H1 (cell line): ENCODE measurements around the gene DAP. TPM values are rescaled to one million over a fixed set of nuclear protein-coding genes. Genes with fewer than 3 reads are reported as not detected.

Experiments used
- CTCF ChIA-PET: fragments of 300-600 bp; sonication (Branson Sonifier 250); formaldehyde crosslinking; loops from one replicate; lab custom pipeline; 2021; ENCODE audit not compliant: partially characterized antibody; lab: Charles Lee
- POLR2A ChIA-PET: fragments of 300-600 bp; sonication (Branson Sonifier 250); formaldehyde crosslinking; loops from one replicate; lab custom pipeline; 2021; ENCODE audit warnings: inconsistent platforms; ENCODE audit not compliant: partially characterized antibody; lab: Charles Lee
- DNase-seq, 2 experiments: peaks; one replicate each; pipeline versions ENCODE4 v3.0.0 to v3.0.0-alpha.2; 2010 to 2022; ENCODE audit warnings: low spot score in 2 of 2, low read depth in 1 of 2, mixed read lengths in 1 of 2
- FAIRE-seq: peaks from 2 replicates; lab custom pipeline; 2011; peaks lifted over from hg19 to GRCh38; lab: Jason Lieb, UNC
- H2AFZ ChIP-seq: 2 replicates; pipeline ENCODE4 v1.8.1; 2012; ENCODE audit warnings: low read length, inconsistent platforms
- H2AK5ac ChIP-seq: 2 replicates; pipeline ENCODE4 v1.6.1; 2013; ENCODE audit warnings: low read depth, low read length
- H2BK120ac ChIP-seq: replicated peaks from 2 replicates; pipeline ENCODE3; 2013; ENCODE audit warnings: low read depth, low read length, inconsistent platforms
- H2BK12ac ChIP-seq: 2 replicates; pipeline ENCODE4 v1.6.1; 2013; ENCODE audit warnings: low read depth, low read length
- H2BK15ac ChIP-seq: 2 replicates; pipeline ENCODE4 v1.6.1; 2013; ENCODE audit warnings: low read length
- H2BK20ac ChIP-seq: 2 replicates; pipeline ENCODE4 v1.6.1; 2013; ENCODE audit warnings: low read length
- H2BK5ac ChIP-seq: 2 replicates; pipeline ENCODE4 v1.6.1; 2013; ENCODE audit warnings: low read depth, low read length
- H3K14ac ChIP-seq: 2 replicates; pipeline ENCODE4 v1.6.1; 2013; ENCODE audit warnings: inconsistent platforms; ENCODE audit not compliant: insufficient read length
- H3K18ac ChIP-seq: 2 replicates; pipeline ENCODE4 v1.6.1; 2013; ENCODE audit warnings: low read length; ENCODE audit errors: extremely low read depth
- H3K23ac ChIP-seq: 2 replicates; pipeline ENCODE4 v1.6.1; 2013; ENCODE audit warnings: inconsistent platforms; ENCODE audit not compliant: insufficient read length
- H3K23me2 ChIP-seq: 2 replicates; pipeline ENCODE4 v1.6.1; 2013; ENCODE audit warnings: low read depth, low read length
- H3K27ac ChIP-seq: 2 replicates; pipeline ENCODE4 v1.6.1; 2011; ENCODE audit warnings: low read depth, low read length, inconsistent platforms
- H3K27me3 ChIP-seq, 4 experiments: replicated peaks in 1 of 4; 1 replicate in 1 of 4; 2 replicates in 3 of 4; pipeline versions ENCODE4 v1.6.1 to v1.8.1; 2011 to 2013; ENCODE audit warnings: low read length in 3 of 4, mild to moderate bottlenecking in 3 of 4, inconsistent platforms in 2 of 4, mixed read lengths in 2 of 4, moderate library complexity in 1 of 4; ENCODE audit not compliant: control insufficient read depth in 3 of 4, insufficient read depth in 3 of 4; ENCODE audit errors: extremely low read depth in 1 of 4
- H3K36me3 ChIP-seq, 4 experiments: 2 replicates each; pipeline versions ENCODE4 v1.6.1 to v1.8.1; 2011 to 2013; ENCODE audit warnings: mild to moderate bottlenecking in 4 of 4, low read length in 3 of 4, moderate library complexity in 2 of 4, control low read depth in 1 of 4, inconsistent platforms in 1 of 4; ENCODE audit not compliant: insufficient read depth in 4 of 4, control insufficient read depth in 2 of 4
- H3K4ac ChIP-seq: replicated peaks from 2 replicates; pipeline ENCODE3; 2013; ENCODE audit warnings: low read length, low read depth, mixed read lengths, inconsistent platforms; ENCODE audit not compliant: insufficient read length
- H3K4me1 ChIP-seq, 4 experiments: replicated peaks in 1 of 4; 1 replicate in 1 of 4; 2 replicates in 3 of 4; pipeline versions ENCODE4 v1.6.1 to v1.8.1; 2011 to 2013; ENCODE audit warnings: low read length in 3 of 4, inconsistent platforms in 2 of 4, mixed read lengths in 1 of 4; ENCODE audit not compliant: insufficient read depth in 4 of 4, control insufficient read depth in 3 of 4
- H3K4me2 ChIP-seq, 2 experiments: 2 replicates each; pipeline versions ENCODE4 v1.6.1 to v1.8.1; 2011 to 2013; ENCODE audit warnings: low read depth in 2 of 2, low read length in 2 of 2, control low read depth in 1 of 2, inconsistent platforms in 1 of 2, mild to moderate bottlenecking in 1 of 2; ENCODE audit not compliant: insufficient read depth in 1 of 2
- H3K4me3 ChIP-seq, 4 experiments: fragments of 200-600, 300-600 bp in 1 of 4; sonication (generic), shearing (Covaris generic), sonication (Bioruptor Twin) in 1 of 4; 2 replicates each; pipeline versions ENCODE4 v1.5.1 to v1.8.1; 2011 to 2016; ENCODE audit warnings: low read length in 4 of 4, low read depth in 3 of 4, control low read depth in 2 of 4, inconsistent platforms in 2 of 4, mild to moderate bottlenecking in 2 of 4, mixed read lengths in 1 of 4, moderate library complexity in 1 of 4; ENCODE audit not compliant: insufficient read depth in 2 of 4; ENCODE audit errors: extremely low read depth in 1 of 4
- H3K56ac ChIP-seq: replicated peaks from 2 replicates; pipeline ENCODE3; 2013; ENCODE audit warnings: low read depth, mild to moderate bottlenecking, mixed read lengths, low read length, inconsistent platforms; ENCODE audit not compliant: insufficient read length
- H3K79me1 ChIP-seq: 2 replicates; pipeline ENCODE4 v1.6.1; 2013; ENCODE audit warnings: low read depth, low read length, control low read depth
- H3K79me2 ChIP-seq, 2 experiments: 2 replicates each; pipeline versions ENCODE4 v1.6.1 to v1.8.1; 2012 to 2013; ENCODE audit warnings: low read length in 2 of 2, mild to moderate bottlenecking in 2 of 2, inconsistent platforms in 1 of 2; ENCODE audit not compliant: insufficient read depth in 2 of 2, control insufficient read depth in 1 of 2
- H3K9ac ChIP-seq, 4 experiments: replicated peaks in 1 of 4; 1 replicate in 1 of 4; 2 replicates in 3 of 4; pipeline versions ENCODE4 v1.6.1 to v1.8.1; 2011 to 2013; ENCODE audit warnings: low read depth in 3 of 4, low read length in 3 of 4, control low read depth in 2 of 4, mild to moderate bottlenecking in 2 of 4, moderate library complexity in 2 of 4, inconsistent platforms in 1 of 4; ENCODE audit errors: extremely low read depth in 1 of 4
- H3K9me3 ChIP-seq, 2 experiments: 2 replicates each; pipeline versions ENCODE4 v1.6.1 to v1.8.1; 2012 to 2013; ENCODE audit warnings: mild to moderate bottlenecking in 2 of 2, moderate library complexity in 2 of 2, control low read depth in 1 of 2, inconsistent platforms in 1 of 2, low read depth in 1 of 2, low read length in 1 of 2, mixed read lengths in 1 of 2; ENCODE audit not compliant: insufficient read depth in 2 of 2
- H4K20me1 ChIP-seq, 2 experiments: replicated peaks in 1 of 2; 2 replicates each; pipeline versions ENCODE3 to v1.8.1; 2011 to 2013; ENCODE audit warnings: inconsistent platforms in 2 of 2, low read length in 2 of 2, mild to moderate bottlenecking in 1 of 2; ENCODE audit not compliant: insufficient read depth in 2 of 2, control insufficient read depth in 1 of 2
- H4K5ac ChIP-seq: 2 replicates; pipeline ENCODE4 v1.6.1; 2013; ENCODE audit warnings: low read length, low read depth, mixed read lengths, inconsistent platforms; ENCODE audit not compliant: insufficient read length
- H4K8ac ChIP-seq: 2 replicates; pipeline ENCODE4 v1.8.0; 2013; ENCODE audit warnings: mild to moderate bottlenecking, moderate library complexity, low read length, inconsistent platforms; ENCODE audit not compliant: insufficient read depth; ENCODE audit errors: extremely low read depth
- H4K91ac ChIP-seq: replicated peaks from 2 replicates; pipeline ENCODE3; 2013; ENCODE audit warnings: low read length, mixed read lengths, inconsistent platforms; ENCODE audit not compliant: insufficient read length
- YY1 ChIP-seq: IDR thresholded peaks from 2 replicates; pipeline ENCODE4 v1.6.1; 2011; ENCODE audit warnings: low read depth, mild to moderate bottlenecking, low read length
- WGBS, 2 experiments: shearing (Covaris generic) in 1 of 2; methylation state at CpG; one replicate each; pipeline versions ENCODE4 v1.1.6 to v1.1.7; 2013 to 2015; ENCODE audit warnings: low lambda C conversion rate in 2 of 2, mixed read lengths in 2 of 2, inconsistent platforms in 1 of 2, low coverage in 1 of 2, missing lambda C conversion rate in 1 of 2; ENCODE audit not compliant: insufficient replicate concordance in 2 of 2, insufficient coverage in 1 of 2, insufficient read length in 1 of 2; ENCODE audit errors: extremely low coverage in 1 of 2, missing lambda C conversion rate in 1 of 2; 5-methylcytosine and 5-hydroxymethylcytosine counted together
- polyA plus RNA-seq, 7 experiments: library from polyadenylated mRNA; depleted of rRNA in 3 of 7; stranded (reverse) in 5 of 7; unstranded in 2 of 7; fragments of >200 nt in 5 of 7; fragments of 200-250 nt in 2 of 7; gene quantifications; 1 replicate in 5 of 7; 2 replicates in 1 of 7; 4 replicates in 1 of 7; pipeline versions ENCODE4 v1.2.1 to v1.2.3, GENCODE V29; 2011 to 2013; ENCODE audit warnings: missing spikeins in 2 of 7, mixed read lengths in 2 of 7
- total RNA-seq: library from RNA; stranded (reverse); fragmentation: NEBNext Ultra II Directional; extraction: Animal tissue kit (Norgen Biotek cat#: 25700); gene quantifications from 2 replicates; pipeline ENCODE4 v1.2.1, GENCODE V29; 2021
- TF ChIP-seq, protein P1 (sequence below), 3 experiments: IDR thresholded peaks; 1 replicate in 2 of 3; 2 replicates in 1 of 3; pipeline versions ENCODE4 v1.5.1 to v1.6.1; 2011; ENCODE audit warnings: low read length in 3 of 3, mild to moderate bottlenecking in 3 of 3, inconsistent platforms in 2 of 3, low read depth in 1 of 3, moderate library complexity in 1 of 3; ENCODE audit not compliant: insufficient read depth in 1 of 3; ENCODE audit errors: control extremely low read depth in 1 of 3

Gene DAP
- total and polyA plus RNA-seq, 2 of the 8 experiments (the other 6 are each of a cell fraction or from before 2014, with no cell fraction given): 26.2 to 44.4 TPM

- no peak for FAIRE-seq
- DNase-seq: no peak
- no peaks in the 10 kb centered on the region; the same call in 1 of the 2 replicates for H3K79me1 ChIP-seq
- H3K9me3 ChIP-seq: peaks cover 2 to 6% of the 10 kb centered on the region in 2 experiments; a peak in 1 of 4 replicates
- no peak overlapping the region for H2BK5ac ChIP-seq
- H3K4me3 ChIP-seq: no peak overlapping the region
- TF ChIP-seq, protein P1, sequence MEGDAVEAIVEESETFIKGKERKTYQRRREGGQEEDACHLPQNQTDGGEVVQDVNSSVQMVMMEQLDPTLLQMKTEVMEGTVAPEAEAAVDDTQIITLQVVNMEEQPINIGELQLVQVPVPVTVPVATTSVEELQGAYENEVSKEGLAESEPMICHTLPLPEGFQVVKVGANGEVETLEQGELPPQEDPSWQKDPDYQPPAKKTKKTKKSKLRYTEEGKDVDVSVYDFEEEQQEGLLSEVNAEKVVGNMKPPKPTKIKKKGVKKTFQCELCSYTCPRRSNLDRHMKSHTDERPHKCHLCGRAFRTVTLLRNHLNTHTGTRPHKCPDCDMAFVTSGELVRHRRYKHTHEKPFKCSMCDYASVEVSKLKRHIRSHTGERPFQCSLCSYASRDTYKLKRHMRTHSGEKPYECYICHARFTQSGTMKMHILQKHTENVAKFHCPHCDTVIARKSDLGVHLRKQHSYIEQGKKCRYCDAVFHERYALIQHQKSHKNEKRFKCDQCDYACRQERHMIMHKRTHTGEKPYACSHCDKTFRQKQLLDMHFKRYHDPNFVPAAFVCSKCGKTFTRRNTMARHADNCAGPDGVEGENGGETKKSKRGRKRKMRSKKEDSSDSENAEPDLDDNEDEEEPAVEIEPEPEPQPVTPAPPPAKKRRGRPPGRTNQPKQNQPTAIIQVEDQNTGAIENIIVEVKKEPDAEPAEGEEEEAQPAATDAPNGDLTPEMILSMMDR (IDR thresholded peaks at IDR 0.05; ENCODE audit: control extremely low read depth in 1 of 3, insufficient read depth in 1 of 3, low read depth in 1 of 3, low read length in 3 of 3): peak in 1 of 3 experiments; percentile 7; a peak in 1 of 4 replicates
- no peak for TF ChIP-seq YY1
- no peak overlapping the region for H2AK5ac ChIP-seq
- no peak overlapping the region for H4K5ac ChIP-seq
- no peak overlapping the region for H2BK12ac ChIP-seq
- no peak overlapping the region for H2BK120ac ChIP-seq
- H3K4me2 ChIP-seq: no peak overlapping the region
- H3K9ac ChIP-seq: no peak overlapping the region
- POLR2A ChIA-PET: interaction anchor here (1.6 kb wide), 1 partner anchor 11 kb away, joined by 3 read pairs; no protein-coding TSS in a partner anchor
- H3K23me2 ChIP-seq: no peaks in the 10 kb centered on the region; the same call in 1 of the 2 replicates
- peaks cover 0 to 3% (median 0%) of the 10 kb centered on the region in 4 experiments; a peak in 4 of 8 replicates for H3K36me3 ChIP-seq
- no peak overlapping the region for H2BK15ac ChIP-seq
- CTCF ChIA-PET: interaction anchor here (0.6 to 2.2 kb wide), 4 partner anchors 11 to 41 kb away, joined by 3 to 8 read pairs (median 5); no protein-coding TSS in a partner anchor
- H4K20me1 ChIP-seq: peaks cover 0 to 1% of the 10 kb centered on the region in 2 experiments
- H2AFZ ChIP-seq: no peak overlapping the region
- H3K4ac ChIP-seq: no peak overlapping the region
- no peak overlapping the region for H3K18ac ChIP-seq
- no peak overlapping the region for H4K91ac ChIP-seq
- H3K23ac ChIP-seq: no peak overlapping the region
- no peak overlapping the region for H4K8ac ChIP-seq
- 90% methylated on average over 8 of the region's 8 CpGs; no CpG with 5 or more reads in 1 of the 2 experiments for WGBS, 2 experiments
- no peaks in the 10 kb centered on the region for H3K79me2 ChIP-seq
- no peak overlapping the region for H3K27ac ChIP-seq
- no peaks in the 10 kb centered on the region for H3K4me1 ChIP-seq
- H3K14ac ChIP-seq: no peak overlapping the region
- H2BK20ac ChIP-seq: no peak overlapping the region
- no peaks in the 10 kb centered on the region for H3K27me3 ChIP-seq
- no peak overlapping the region for H3K56ac ChIP-seq
Measured at GRCh38 chr5:10735569-10736276, 25.3 kb downstream of the DAP start.
